Raji (cell line): ENCODE results near the gene ALG9.

Experiments
- POLR2A ChIP-seq: IDR thresholded peaks from 2 replicates; pipeline ENCODE4 v1.6.1; 2011; ENCODE audit warnings: low read depth, low read length, control low read depth; ENCODE audit not compliant: insufficient read depth

Gene ALG9

GRCh38 chr11:111798279-111798678 is 73.1 kb downstream of the ALG9 start:
- no peak for TF ChIP-seq POLR2A

- TF ChIP-seq POLR2A: no peak
These were observed 74.2 kb downstream of the ALG9 start for GRCh38 chr11:111797145-111797581.

- no peak for TF ChIP-seq POLR2A
These were observed 74.7 kb downstream of the ALG9 start for GRCh38 chr11:111796696-111797095.

GRCh38 chr11:111795334-111795985 is 75.9 kb downstream of the ALG9 start:
- no peak for TF ChIP-seq POLR2A

- no peak for TF ChIP-seq POLR2A
These were observed 77.5 kb downstream of the ALG9 start for GRCh38 chr11:111793863-111794262.

- TF ChIP-seq POLR2A: no peak
These were observed 78.4 kb downstream of the ALG9 start for GRCh38 chr11:111792955-111793500.

- no peak for TF ChIP-seq POLR2A
These were observed 79.1 kb downstream of the ALG9 start for GRCh38 chr11:111792314-111792713.

- TF ChIP-seq POLR2A: no peak
These were observed 82.9 kb downstream of the ALG9 start for GRCh38 chr11:111788464-111788863.

GRCh38 chr11:111788051-111788450 is 83.3 kb downstream of the ALG9 start:
- no peak for TF ChIP-seq POLR2A

GRCh38 chr11:111785886-111786412 is 85.4 kb downstream of the ALG9 start:
- no peak for TF ChIP-seq POLR2A

- TF ChIP-seq POLR2A: no peak
These were observed 86.3 kb downstream of the ALG9 start for GRCh38 chr11:111785076-111785475.

GRCh38 chr11:111782109-111782741 is 89.2 kb downstream of the ALG9 start:
- no peak for TF ChIP-seq POLR2A

- TF ChIP-seq POLR2A: no peak
These were observed 92.3 kb downstream of the ALG9 start for GRCh38 chr11:111779118-111779517.

- no peak for TF ChIP-seq POLR2A
These were observed 93.3 kb downstream of the ALG9 start for GRCh38 chr11:111778047-111778558.

GRCh38 chr11:111777094-111778046 is 94.0 kb downstream of the ALG9 start:
- TF ChIP-seq POLR2A: no peak
